HepG2 (cell line): ENCODE measurements around the gene RNASE4. TPM values are rescaled to one million over a fixed set of nuclear protein-coding genes. Genes with fewer than 3 reads are reported as not detected.
A peak's percentile ranks its signal among the peaks of the same experiment; 100 is the strongest.

Experiments
- ATAC-seq: fragments of 200-7000 bp; cut with Tn5 transposase; 3 replicates; pipeline ENCODE4 v1.9.1; 2020; ENCODE audit warnings: mild to moderate bottlenecking, moderate library complexity
- BruUV-seq: library from RNA; stranded (reverse); fragments of 400-500 nt; replicated peaks from 2 replicates; lab custom pipeline; 2021; lab: Mats Ljungman, UMichigan
- CTCF ChIA-PET: fragments of 300-600 bp; formaldehyde crosslinking; extraction: SDS; loops from one replicate; lab custom pipeline; 2021; ENCODE audit warnings: low total read pairs, inconsistent platforms, low intra/inter-chr PET ratio; lab: Yijun Ruan, JAX
- POLR2A ChIA-PET: fragments of 350-600 bp; sonication (Branson Sonifier 250); formaldehyde crosslinking; loops from one replicate; lab custom pipeline; 2020; ENCODE audit warnings: antibody characterized with exemption, inconsistent platforms; lab: Yijun Ruan, JAX
- DNase-seq: peaks from one replicate; pipeline ENCODE4 v3.0.0-alpha.2; 2015; ENCODE audit warnings: low spot score
- FAIRE-seq: peaks from 3 replicates; lab custom pipeline; 2011; peaks lifted over from hg19 to GRCh38; lab: Jason Lieb, UNC
- H2AFZ ChIP-seq: one replicate; pipeline ENCODE4 v1.6.1; 2011; ENCODE audit warnings: low read length, inconsistent platforms
- H3K27ac ChIP-seq: fragments of 300-600 bp; 3 replicates; pipeline ENCODE4 v1.8.0; 2011; ENCODE audit warnings: mixed run types, mild to moderate bottlenecking, mixed read lengths, low read length, inconsistent platforms; ENCODE audit not compliant: insufficient read depth; ENCODE audit errors: extremely low read length
- H3K27me3 ChIP-seq, 2 experiments: fragments of 200-600 bp in 1 of 2; 2 replicates in 1 of 2; 3 replicates in 1 of 2; pipeline versions ENCODE4 v1.6.0 to v1.8.0; 2011; ENCODE audit warnings: low read length in 2 of 2, mild to moderate bottlenecking in 2 of 2, moderate library complexity in 2 of 2, inconsistent platforms in 1 of 2; ENCODE audit not compliant: insufficient read depth in 2 of 2, control insufficient read depth in 1 of 2
- H3K36me3 ChIP-seq, 2 experiments: fragments of 200-600 bp in 1 of 2; replicated peaks in 1 of 2; 2 replicates in 1 of 2; 3 replicates in 1 of 2; pipeline versions ENCODE4 v1.5.1 to v1.8.0; 2011; ENCODE audit warnings: low read length in 2 of 2, inconsistent platforms in 1 of 2; ENCODE audit not compliant: insufficient read depth in 2 of 2, control insufficient read depth in 1 of 2
- H3K4me1 ChIP-seq: 2 replicates; pipeline ENCODE4 v1.5.1; 2012; ENCODE audit warnings: low read length, inconsistent platforms; ENCODE audit not compliant: insufficient read depth
- H3K4me2 ChIP-seq: 2 replicates; pipeline ENCODE4 v1.6.0; 2011; ENCODE audit warnings: low read depth, low read length, inconsistent platforms
- H3K4me3 ChIP-seq, 3 experiments: fragments of 200-600 bp in 1 of 3; sonication (generic), shearing (Covaris generic) in 1 of 3; replicated peaks in 1 of 3; 2 replicates each; pipeline ENCODE4 v1.5.1; 2011 to 2016; ENCODE audit warnings: low read length in 3 of 3, inconsistent platforms in 2 of 3, low read depth in 2 of 3, mild to moderate bottlenecking in 2 of 3, control low read depth in 1 of 3, mixed read lengths in 1 of 3; ENCODE audit not compliant: insufficient read depth in 1 of 3
- H3K79me2 ChIP-seq: one replicate; pipeline ENCODE4 v1.6.1; 2011; ENCODE audit warnings: low read length, inconsistent platforms; ENCODE audit not compliant: insufficient read depth
- H3K9ac ChIP-seq: 2 replicates; pipeline ENCODE4 v1.6.0; 2011; ENCODE audit warnings: mild to moderate bottlenecking, low read depth, low read length, inconsistent platforms; ENCODE audit not compliant: insufficient read depth
- H3K9me3 ChIP-seq: 2 replicates; pipeline ENCODE4 v1.5.1; 2012; ENCODE audit warnings: mild to moderate bottlenecking, low read length
- H4K20me1 ChIP-seq: 2 replicates; pipeline ENCODE4 v1.6.0; 2011; ENCODE audit warnings: inconsistent platforms, mild to moderate bottlenecking, low read length, moderate library complexity; ENCODE audit not compliant: insufficient read depth
- IRF2 ChIP-seq: IDR thresholded peaks from 2 replicates; pipeline ENCODE4 v1.6.1; 2018; ENCODE audit warnings: missing genetic modification reagents, missing compliant biosample characterization
- KLF15 ChIP-seq: sonication (generic); formaldehyde crosslinking; IDR thresholded peaks from 2 replicates; pipeline ENCODE4 v1.8.1; 2023; ENCODE audit warnings: borderline replicate concordance, mild to moderate bottlenecking, inconsistent platforms, missing genetic modification reagents, mixed read lengths
- MAFK ChIP-seq, 2 experiments: IDR thresholded peaks in 1 of 2; conservative IDR thresholded peaks in 1 of 2; 2 replicates each; pipeline ENCODE4 v1.6.1; 2011; ENCODE audit warnings: improper control_type of control experiment in 2 of 2, low read length in 2 of 2
- NFYC ChIP-seq: IDR thresholded peaks from 2 replicates; pipeline ENCODE4 v1.6.1; 2016; ENCODE audit warnings: missing genetic modification reagents, missing compliant biosample characterization
- POLR2A ChIP-seq, 2 experiments: IDR thresholded peaks; 2 replicates each; pipeline ENCODE4 v1.6.1; 2011; ENCODE audit warnings: low read depth in 2 of 2, low read length in 2 of 2, mild to moderate bottlenecking in 1 of 2, moderate library complexity in 1 of 2; ENCODE audit not compliant: insufficient read depth in 1 of 2
- POLR2AphosphoS5 ChIP-seq: IDR thresholded peaks from 2 replicates; pipeline ENCODE4 v1.6.1; 2012; ENCODE audit warnings: low read depth, low read length
- RBFOX2 ChIP-seq: fragments of 200-400 bp; formaldehyde crosslinking; IDR thresholded peaks from 2 replicates; pipeline ENCODE4 v1.6.1; 2017; ENCODE audit warnings: low read depth, mild to moderate bottlenecking, low read length
- RBM22 ChIP-seq: fragments of 200-400 bp; formaldehyde crosslinking; optimal IDR thresholded peaks from 2 replicates; pipeline ENCODE3; 2017; ENCODE audit warnings: mild to moderate bottlenecking, low read length, moderate library complexity
- SALL1 ChIP-seq: sonication (generic); formaldehyde crosslinking; IDR thresholded peaks from 2 replicates; pipeline ENCODE4 v1.8.0; 2022; ENCODE audit warnings: mild to moderate bottlenecking, missing genetic modification reagents
- SETDB1 ChIP-seq: sonication (generic); formaldehyde crosslinking; IDR thresholded peaks from 2 replicates; pipeline ENCODE4 v1.5.1; 2020; ENCODE audit warnings: missing genetic modification reagents, mild to moderate bottlenecking, borderline replicate concordance
- SRSF1 ChIP-seq: fragments of 200-400 bp; formaldehyde crosslinking; optimal IDR thresholded peaks from 2 replicates; pipeline ENCODE3; 2017; ENCODE audit warnings: mild to moderate bottlenecking, low read depth, low read length, moderate library complexity
- ZNF230 ChIP-seq: sonication (generic); formaldehyde crosslinking; IDR thresholded peaks from 2 replicates; pipeline ENCODE4 v1.4.0; 2020; ENCODE audit warnings: mild to moderate bottlenecking, missing genetic modification reagents
- WGBS: methylation state at CpG from one replicate; pipeline ENCODE4 v1.1.6; 2017; ENCODE audit warnings: low lambda C conversion rate; 5-methylcytosine and 5-hydroxymethylcytosine counted together
- in situ Hi-C: cut with HindIII; loops from 2 replicates; pipeline ENCODE4 v1.10.0; 2017; ENCODE audit warnings: low pct_unique_long_range_greater_than_20kb; ENCODE audit not compliant: extremely low pct_ligation_motif_present
- intact Hi-C: fragments of 100-400 bp; cut with micrococcal nuclease; formaldehyde crosslinking; loops from one replicate; pipeline ENCODE4 v1.10.0; 2022; ENCODE audit not compliant: unreplicated experiment
- polyA plus RNA-seq, 8 experiments: library from polyadenylated mRNA; depleted of rRNA in 3 of 8; stranded (reverse) in 7 of 8; unstranded in 1 of 8; fragments of >200 nt; fragmentation: Illumina TruSeq in 4 of 8; extraction: Trizol in 4 of 8; gene quantifications; 2 replicates each; pipeline versions ENCODE4 v1.2.1 to v1.2.3, GENCODE V29; 2011 to 2016; ENCODE audit warnings: low read depth in 4 of 8, missing spikeins in 1 of 8, mixed read lengths in 1 of 8; ENCODE audit not compliant: insufficient read depth in 1 of 8
- total RNA-seq, 5 experiments: library from RNA; depleted of rRNA; stranded (reverse); fragments of >200 nt; fragmentation: Illumina TruSeq; extraction: Trizol; gene quantifications; 2 replicates each; pipeline ENCODE4 v1.2.3, GENCODE V29; 2016; ENCODE audit warnings: low read depth in 1 of 5

RNASE4 gene
- total and polyA plus RNA-seq, 2 of the 13 experiments (the other 11 are each of a cell fraction or from before 2014, with no cell fraction given) = 109 to 983 TPM

GRCh38 chr14:20698018-20698329 is 13.6 kb downstream of the RNASE4 start:
- Histone ChIP-seq H3K27ac (no peak overlapping the region), H3K4me2 (no peak overlapping the region), H3K4me3 (no peak overlapping the region), H3K9me3 (no peaks in the 10 kb centered on the region), H3K4me1 (no peaks in the 10 kb centered on the region), H3K27me3 (no peaks in the 10 kb centered on the region), H3K79me2 (peaks cover 25% of the 10 kb centered on the region), H4K20me1 (peaks cover 64% of the 10 kb centered on the region), H2AFZ (no peak overlapping the region), H3K36me3 (peaks cover 35 to 74% of the 10 kb centered on the region in 2 experiments), H3K9ac (no peak overlapping the region)
- intact Hi-C loops = no loop called here
- in situ Hi-C loops = loop anchor here (5.0 kb wide), 1 partner anchor 159 kb away; no protein-coding TSS in a partner anchor
- ChIA-PET CTCF (interaction anchor here (0.9 to 1.7 kb wide), 4 partner anchors 88 to 343 kb away, joined by 3 to 5 read pairs (median 4); no protein-coding TSS in a partner anchor), POLR2A (no interaction called here)
- no TSS peak for BruUV-seq
- no peak for FAIRE-seq
- no peak for DNase-seq
- no peak for TF ChIP-seq IRF2 (CRISPR knock-in tag)
- TF ChIP-seq RBM22 = no peak
- no peak for TF ChIP-seq MAFK (conservative IDR thresholded peaks at IDR 0.05 in 1 of 2, IDR thresholded peaks at IDR 0.05 in 1 of 2; ENCODE audit: low read length in 2 of 2)
- TF ChIP-seq ZNF230 (CRISPR knock-in tag) = no peak
- TF ChIP-seq SALL1 (CRISPR knock-in tag) = no peak
- TF ChIP-seq KLF15 = no peak
- ATAC-seq = no peak

- Histone ChIP-seq H3K79me2 (peaks cover 16% of the 10 kb centered on the region), H3K36me3 (peaks cover 30 to 65% of the 10 kb centered on the region in 2 experiments), H4K20me1 (peaks cover 54% of the 10 kb centered on the region)
- FAIRE-seq (no peak), DNase-seq (no peak), ATAC-seq (no peak; the same call in 2 of the 3 replicates)
- POLR2A ChIA-PET = no interaction called here
- CTCF ChIA-PET = interaction anchor here (1.7 kb wide), 2 partner anchors 157 to 272 kb away, joined by 4 to 5 read pairs; no protein-coding TSS in a partner anchor
- intact Hi-C loops (no loop called here), in situ Hi-C loops (loop anchor here (5.0 kb wide), 1 partner anchor 158 kb away; no protein-coding TSS in a partner anchor)
- TF ChIP-seq SETDB1 (CRISPR knock-in tag) (no peak), POLR2AphosphoS5 (peak; percentile 51; the same call in 1 of the 2 replicates), RBM22 (peak; percentile 90), RBFOX2 (0 out of 2 replicates have a peak, but pooled peaks have one; percentile 6), NFYC (CRISPR knock-in tag) (no peak), POLR2A (IDR thresholded peaks at IDR 0.05; ENCODE audit: insufficient read depth in 1 of 2, low read depth in 2 of 2, low read length in 2 of 2) (peak in 1 of 2 experiments; percentile 27; a peak in 1 of 4 replicates), SRSF1 (no peak)
- TF ChIP-seq, all 625 proteins: peak for 4
- no peak overlapping the region for H3K27ac ChIP-seq
- no peak overlapping the region for H3K9ac ChIP-seq
- 83% methylated on average over 5 of the region's 5 CpGs for WGBS
- H3K4me1 ChIP-seq = no peaks in the 10 kb centered on the region
- H3K4me2 ChIP-seq = no peak overlapping the region
- H3K27me3 ChIP-seq = no peaks in the 10 kb centered on the region
- no TSS peak for BruUV-seq
- H3K4me3 ChIP-seq = no peak overlapping the region
- no peaks in the 10 kb centered on the region for H3K9me3 ChIP-seq
- H2AFZ ChIP-seq = no peak overlapping the region
These were observed 14.6 kb downstream of the RNASE4 start for GRCh38 chr14:20698934-20699333.
